Measurements from ENCODE around the gene RAPGEF4. TPM values are rescaled to one million over a fixed set of nuclear protein-coding genes. Genes with fewer than 3 reads are reported as not detected.

RAPGEF4 gene
- total and polyA plus RNA-seq, 9 donors, result 1.1 to 2.4 (median 1.5) TPM

- no peak for DNase-seq
- no peaks in the 10 kb centered on the region for H3K9me3 ChIP-seq (replicated peaks; ENCODE audit: control insufficient read depth, low read depth, low read length)
- no peak overlapping the region for H3K4me3 ChIP-seq (ENCODE audit: low read length)
- H3K27me3 ChIP-seq (ENCODE audit: control insufficient read depth, insufficient read depth, low read length), result peaks cover 4% of the 10 kb centered on the region
- H3K36me3 ChIP-seq (ENCODE audit: control insufficient read depth, insufficient read depth, low read length), result no peaks in the 10 kb centered on the region
- H3K4me1 ChIP-seq (ENCODE audit: control insufficient read depth, insufficient read depth, low read length), result peaks cover 4% of the 10 kb centered on the region
- no peak overlapping the region for H3K27ac ChIP-seq (ENCODE audit: low read length)
- 71% methylated on average over 3 of the region's 7 CpGs for WGBS (ENCODE audit: insufficient coverage)
Measured at GRCh38 chr2:172894689-172895387, 159.2 kb downstream of the RAPGEF4 start.

- H3K27ac ChIP-seq (ENCODE audit: low read length), result no peak overlapping the region
Measured at GRCh38 chr2:172896661-172897081, 161.0 kb downstream of the RAPGEF4 start.

GRCh38 chr2:172900871-172901270 lies 165.2 kb downstream of the RAPGEF4 start:
- no peak for DNase-seq
- H3K4me3 ChIP-seq (ENCODE audit: low read length), result no peak overlapping the region
- no CpG with 5 or more reads among the region's 3 CpGs for WGBS (ENCODE audit: insufficient coverage)
- H3K27ac ChIP-seq (ENCODE audit: low read length), result no peak overlapping the region
- H3K36me3 ChIP-seq (ENCODE audit: control insufficient read depth, insufficient read depth, low read length), result no peaks in the 10 kb centered on the region
- no peaks in the 10 kb centered on the region for H3K4me1 ChIP-seq (ENCODE audit: control insufficient read depth, insufficient read depth, low read length)
- no peaks in the 10 kb centered on the region for H3K9me3 ChIP-seq (replicated peaks; ENCODE audit: control insufficient read depth, low read depth, low read length)
- H3K27me3 ChIP-seq (ENCODE audit: control insufficient read depth, insufficient read depth, low read length), result peaks cover 4% of the 10 kb centered on the region

More at GRCh38 chr2:172896661-172897081, 161.0 kb downstream of the RAPGEF4 start:
- Histone ChIP-seq H3K36me3 (ENCODE audit: control insufficient read depth, insufficient read depth, low read length) (no peaks in the 10 kb centered on the region), H3K27me3 (ENCODE audit: control insufficient read depth, insufficient read depth, low read length) (peaks cover 4% of the 10 kb centered on the region), H3K9me3 (replicated peaks; ENCODE audit: control insufficient read depth, low read depth, low read length) (no peaks in the 10 kb centered on the region), H3K4me1 (ENCODE audit: control insufficient read depth, insufficient read depth, low read length) (no peaks in the 10 kb centered on the region), H3K4me3 (ENCODE audit: low read length) (no peak overlapping the region)
- 62% methylated on average over 4 of the region's 4 CpGs for WGBS (ENCODE audit: insufficient coverage)
- no peak for DNase-seq

- WGBS (ENCODE audit: insufficient coverage), result 85% methylated on average over 4 of the region's 4 CpGs
- H3K36me3 ChIP-seq (ENCODE audit: control insufficient read depth, insufficient read depth, low read length), result no peaks in the 10 kb centered on the region
Measured at GRCh38 chr2:172901913-172902312, 166.3 kb downstream of the RAPGEF4 start.

GRCh38 chr2:172904236-172904635 lies 168.6 kb downstream of the RAPGEF4 start:
- H3K4me3 ChIP-seq (ENCODE audit: low read length), result no peak overlapping the region
- H3K27me3 ChIP-seq (ENCODE audit: control insufficient read depth, insufficient read depth, low read length), result no peaks in the 10 kb centered on the region
- no peaks in the 10 kb centered on the region for H3K36me3 ChIP-seq (ENCODE audit: control insufficient read depth, insufficient read depth, low read length)
- H3K4me1 ChIP-seq (ENCODE audit: control insufficient read depth, insufficient read depth, low read length), result peaks cover 6% of the 10 kb centered on the region
- no CpG with 5 or more reads among the region's 1 CpG for WGBS (ENCODE audit: insufficient coverage)
- no peaks in the 10 kb centered on the region for H3K9me3 ChIP-seq (replicated peaks; ENCODE audit: control insufficient read depth, low read depth, low read length)
- no peak for DNase-seq
- H3K27ac ChIP-seq (ENCODE audit: low read length), result no peak overlapping the region

More at GRCh38 chr2:172901913-172902312, 166.3 kb downstream of the RAPGEF4 start:
- Histone ChIP-seq H3K4me1 (ENCODE audit: control insufficient read depth, insufficient read depth, low read length) (peaks cover 6% of the 10 kb centered on the region), H3K9me3 (replicated peaks; ENCODE audit: control insufficient read depth, low read depth, low read length) (no peaks in the 10 kb centered on the region), H3K27ac (ENCODE audit: low read length) (no peak overlapping the region), H3K4me3 (ENCODE audit: low read length) (no peak overlapping the region), H3K27me3 (ENCODE audit: control insufficient read depth, insufficient read depth, low read length) (peaks cover 4% of the 10 kb centered on the region)
- no peak for DNase-seq

GRCh38 chr2:172905937-172906811 lies 170.5 kb downstream of the RAPGEF4 start:
- Histone ChIP-seq H3K9me3 (replicated peaks; ENCODE audit: control insufficient read depth, low read depth, low read length) (no peaks in the 10 kb centered on the region), H3K27me3 (ENCODE audit: control insufficient read depth, insufficient read depth, low read length) (no peaks in the 10 kb centered on the region), H3K4me1 (ENCODE audit: control insufficient read depth, insufficient read depth, low read length) (peaks cover 6% of the 10 kb centered on the region), H3K36me3 (ENCODE audit: control insufficient read depth, insufficient read depth, low read length) (no peaks in the 10 kb centered on the region), H3K4me3 (ENCODE audit: low read length) (no peak overlapping the region), H3K27ac (ENCODE audit: low read length) (no peak overlapping the region)
- DNase-seq, result no peak
- 45% methylated on average over 3 of the region's 3 CpGs for WGBS (ENCODE audit: insufficient coverage)

- H3K4me1 ChIP-seq (ENCODE audit: control insufficient read depth, insufficient read depth, low read length), result peaks cover 7% of the 10 kb centered on the region
- no peaks in the 10 kb centered on the region for H3K9me3 ChIP-seq (replicated peaks; ENCODE audit: control insufficient read depth, low read depth, low read length)
- H3K4me3 ChIP-seq (ENCODE audit: low read length), result no peak overlapping the region
- H3K27ac ChIP-seq (ENCODE audit: low read length), result no peak overlapping the region
- no peak for DNase-seq
- no peaks in the 10 kb centered on the region for H3K27me3 ChIP-seq (ENCODE audit: control insufficient read depth, insufficient read depth, low read length)
- WGBS (ENCODE audit: insufficient coverage), result no CpG with 5 or more reads among the region's 3 CpGs
- H3K36me3 ChIP-seq (ENCODE audit: control insufficient read depth, insufficient read depth, low read length), result no peaks in the 10 kb centered on the region
Measured at GRCh38 chr2:172908275-172908674, 172.6 kb downstream of the RAPGEF4 start.

- no peaks in the 10 kb centered on the region for H3K9me3 ChIP-seq (replicated peaks; ENCODE audit: control insufficient read depth, low read depth, low read length)
- peaks cover 8% of the 10 kb centered on the region for H3K4me1 ChIP-seq (ENCODE audit: control insufficient read depth, insufficient read depth, low read length)
- H3K4me3 ChIP-seq (ENCODE audit: low read length), result no peak overlapping the region
- H3K27ac ChIP-seq (ENCODE audit: low read length), result no peak overlapping the region
- H3K36me3 ChIP-seq (ENCODE audit: control insufficient read depth, insufficient read depth, low read length), result no peaks in the 10 kb centered on the region
- H3K27me3 ChIP-seq (ENCODE audit: control insufficient read depth, insufficient read depth, low read length), result no peaks in the 10 kb centered on the region
- 85% methylated on average over 2 of the region's 3 CpGs for WGBS (ENCODE audit: insufficient coverage)
- DNase-seq, result no peak
Measured at GRCh38 chr2:172909454-172909853, 173.8 kb downstream of the RAPGEF4 start.

- H3K4me3 ChIP-seq (ENCODE audit: low read length), result no peak overlapping the region
- no CpG with 5 or more reads among the region's 1 CpG for WGBS (ENCODE audit: insufficient coverage)
- H3K36me3 ChIP-seq (ENCODE audit: control insufficient read depth, insufficient read depth, low read length), result no peaks in the 10 kb centered on the region
- DNase-seq, result no peak
- no peak overlapping the region for H3K27ac ChIP-seq (ENCODE audit: low read length)
- peaks cover 3% of the 10 kb centered on the region for H3K4me1 ChIP-seq (ENCODE audit: control insufficient read depth, insufficient read depth, low read length)
- H3K27me3 ChIP-seq (ENCODE audit: control insufficient read depth, insufficient read depth, low read length), result no peaks in the 10 kb centered on the region
- H3K9me3 ChIP-seq (replicated peaks; ENCODE audit: control insufficient read depth, low read depth, low read length), result no peaks in the 10 kb centered on the region
Measured at GRCh38 chr2:172912266-172912665, 176.6 kb downstream of the RAPGEF4 start.

GRCh38 chr2:172914341-172915008 lies 178.8 kb downstream of the RAPGEF4 start:
- DNase-seq, result no peak
- Histone ChIP-seq H3K9me3 (replicated peaks; ENCODE audit: control insufficient read depth, low read depth, low read length) (no peaks in the 10 kb centered on the region), H3K4me1 (ENCODE audit: control insufficient read depth, insufficient read depth, low read length) (peaks cover 3% of the 10 kb centered on the region), H3K4me3 (ENCODE audit: low read length) (no peak overlapping the region), H3K27ac (ENCODE audit: low read length) (no peak overlapping the region), H3K27me3 (ENCODE audit: control insufficient read depth, insufficient read depth, low read length) (no peaks in the 10 kb centered on the region), H3K36me3 (ENCODE audit: control insufficient read depth, insufficient read depth, low read length) (no peaks in the 10 kb centered on the region)
- 100% methylated on average over 2 of the region's 6 CpGs for WGBS (ENCODE audit: insufficient coverage)

All from muscle of leg (tissue), 11 donors.